ENCODE measurements around the gene CACNB2.

CACNB2 gene

GRCh38 chr10:18473424-18474117 is 333.3 kb downstream of the CACNB2 start:
- no peak for DNase-seq

DNA sequence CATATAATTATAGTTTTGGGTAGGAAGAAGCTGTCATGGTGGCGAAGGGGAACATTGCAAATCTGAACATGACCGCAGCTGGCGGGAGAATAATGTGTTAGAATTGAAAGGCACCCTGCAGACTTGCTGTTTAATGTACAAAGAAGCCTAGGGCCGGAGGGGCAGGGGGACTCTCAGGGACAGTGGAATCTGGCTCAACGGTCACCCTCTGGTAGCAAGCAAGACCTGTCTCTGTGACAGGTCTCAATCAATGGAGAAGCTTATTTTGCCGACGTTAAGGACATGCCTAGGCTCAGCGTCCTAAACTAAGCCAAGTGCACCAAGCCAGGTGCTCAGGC is 333.9 kb downstream of the CACNB2 start:
- no peak for DNase-seq

DNA sequence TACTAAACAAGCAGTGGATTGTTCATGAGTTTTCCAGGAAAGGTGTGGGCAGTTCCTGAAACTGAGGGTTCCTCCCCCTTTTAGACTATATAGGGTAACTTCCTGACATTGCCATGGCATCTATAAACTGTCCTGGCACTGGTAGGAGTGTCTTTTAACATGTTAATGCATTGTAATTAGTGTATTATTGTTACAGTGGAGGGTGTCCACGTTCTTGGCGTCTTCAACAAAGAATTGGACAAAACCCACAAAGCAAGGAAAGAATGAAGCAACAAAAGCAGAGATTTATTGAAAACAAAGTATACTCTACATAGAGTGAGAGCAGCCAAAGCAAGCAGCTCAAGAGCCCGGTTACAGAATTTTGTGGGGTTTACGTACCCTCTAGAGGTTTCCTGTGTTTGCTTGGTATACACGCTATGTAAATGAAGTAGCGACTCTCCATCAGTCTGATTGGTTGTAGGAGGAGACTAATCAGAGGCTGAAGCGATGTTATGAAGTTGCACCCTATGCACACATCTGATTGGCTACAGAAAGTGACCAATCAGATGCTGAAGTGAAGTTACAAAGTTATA is 335.9 kb downstream of the CACNB2 start:
- no peak for DNase-seq

GRCh38 chr10:18478354-18478753 is 338.1 kb downstream of the CACNB2 start:
- DNase-seq = no peak

- no peak for DNase-seq
Measured at GRCh38 chr10:18479502-18479901, 339.3 kb downstream of the CACNB2 start.

DNA sequence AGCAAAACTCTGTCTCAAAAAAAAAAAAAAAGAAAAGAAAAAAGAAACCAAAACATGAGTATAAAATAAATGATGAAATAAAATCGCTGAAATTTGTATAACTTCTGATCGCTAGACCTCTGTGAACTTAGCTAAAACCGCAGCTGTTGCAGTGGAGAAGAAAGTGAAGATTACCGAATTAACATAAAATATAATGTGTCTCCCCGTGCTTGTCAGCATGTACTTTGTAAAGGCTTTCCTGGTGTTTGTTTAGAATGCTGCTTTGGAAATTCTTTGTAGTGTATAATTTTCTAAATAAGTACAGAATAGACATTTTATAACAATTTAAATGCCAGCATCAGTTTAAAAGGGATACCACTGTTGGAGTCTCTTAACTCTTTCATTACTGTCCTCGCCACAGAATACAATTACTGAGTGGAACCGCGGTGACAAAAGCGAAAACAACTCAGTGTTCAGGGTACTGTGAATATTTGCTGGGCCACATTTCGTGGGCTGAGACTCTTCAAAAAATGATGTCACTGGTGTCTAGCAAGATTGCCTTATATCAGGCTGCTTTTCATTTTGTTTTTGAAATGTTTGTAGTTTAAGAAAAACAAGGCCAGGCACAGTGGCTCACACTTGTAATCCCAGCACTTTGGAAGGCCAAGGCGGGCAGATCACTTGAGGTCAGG is 343.4 kb downstream of the CACNB2 start:
- no peak for DNase-seq

DNA sequence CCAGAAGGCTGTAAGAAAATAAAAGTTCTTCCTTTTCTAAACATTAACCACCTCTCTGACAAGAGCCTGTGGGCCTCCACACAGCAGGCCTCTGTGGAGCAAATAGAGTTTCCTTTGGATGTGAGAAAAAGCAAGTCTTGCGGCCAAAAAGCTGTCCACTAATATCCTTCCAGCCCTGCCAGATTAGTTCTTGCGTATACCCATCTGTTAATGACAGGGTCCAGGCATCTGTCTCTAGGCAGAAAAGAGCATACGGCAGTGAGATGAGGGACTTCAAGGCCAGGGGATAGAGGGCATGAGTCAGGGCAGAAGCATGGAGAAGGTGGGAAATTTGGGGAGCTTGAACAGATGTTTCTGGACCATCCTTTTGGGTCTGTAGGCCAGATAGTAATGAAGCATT is 346.2 kb downstream of the CACNB2 start:
- no peak for DNase-seq

DNA sequence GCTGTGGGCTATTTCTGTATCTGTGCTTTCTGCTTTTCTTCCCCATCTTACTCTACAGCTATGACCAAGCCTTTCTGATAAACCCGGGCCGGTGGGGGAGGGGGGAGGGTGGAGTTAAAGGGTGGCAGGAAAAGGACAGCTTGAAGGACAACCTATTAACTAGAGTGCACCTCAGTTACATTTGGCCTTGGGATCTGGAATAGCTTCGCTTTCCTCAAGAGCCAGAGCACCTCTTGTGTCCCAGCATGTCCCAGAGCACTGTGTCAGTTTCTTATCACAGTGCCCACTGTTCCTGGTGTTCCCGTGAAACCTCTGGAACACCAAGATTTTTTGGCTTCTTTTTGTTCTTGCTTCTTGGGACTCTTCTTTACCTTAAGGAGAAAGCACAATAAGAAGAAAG is 350.5 kb downstream of the CACNB2 start:
- DNase-seq = no peak

GRCh38 chr10:18497806-18498369 is 357.7 kb downstream of the CACNB2 start:
- no peak for DNase-seq

- no peak for DNase-seq
Measured at GRCh38 chr10:18498998-18499397, 358.8 kb downstream of the CACNB2 start.

DNA sequence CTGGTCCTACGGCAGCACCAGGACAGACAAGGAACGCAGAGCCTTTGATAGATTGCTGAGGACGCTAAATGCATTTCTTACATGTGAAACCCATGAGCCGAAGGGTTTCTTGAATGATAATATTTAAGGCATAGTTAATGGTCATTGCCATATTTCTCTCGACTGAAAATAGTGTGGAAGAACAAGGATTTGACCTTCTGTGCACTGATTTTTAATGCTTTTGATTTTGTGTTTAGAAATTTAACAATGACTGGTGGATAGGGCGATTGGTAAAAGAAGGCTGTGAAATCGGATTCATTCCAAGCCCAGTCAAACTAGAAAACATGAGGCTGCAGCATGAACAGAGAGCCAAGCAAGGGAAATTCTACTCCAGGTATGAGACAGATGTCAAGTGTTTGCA is 360.4 kb downstream of the CACNB2 start:
- DNase-seq = no peak

- DNase-seq = no peak
Measured at GRCh38 chr10:18501198-18501597, 361.0 kb downstream of the CACNB2 start.

GRCh38 chr10:18501629-18502028 is 361.4 kb downstream of the CACNB2 start:
- no peak for DNase-seq

DNA sequence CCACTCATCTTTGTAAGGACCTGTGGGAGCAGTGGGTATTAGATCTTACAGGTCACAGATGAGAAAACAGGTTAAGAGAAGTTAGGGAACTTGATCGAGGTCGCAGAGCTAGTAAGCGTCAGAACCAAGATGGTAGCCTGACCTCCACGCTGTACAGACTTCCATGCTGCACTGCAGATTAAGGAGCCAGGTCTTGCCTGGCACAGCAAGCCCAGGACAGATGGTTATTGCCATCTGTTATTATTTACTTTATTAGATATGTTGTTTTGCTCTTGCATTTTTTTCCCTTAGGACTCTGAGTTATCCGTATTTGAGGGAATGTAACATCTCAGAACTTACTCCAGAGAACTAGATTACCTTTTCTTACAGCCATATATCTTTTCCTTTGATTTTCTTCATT is 363.9 kb downstream of the CACNB2 start:
- no peak for DNase-seq

DNA sequence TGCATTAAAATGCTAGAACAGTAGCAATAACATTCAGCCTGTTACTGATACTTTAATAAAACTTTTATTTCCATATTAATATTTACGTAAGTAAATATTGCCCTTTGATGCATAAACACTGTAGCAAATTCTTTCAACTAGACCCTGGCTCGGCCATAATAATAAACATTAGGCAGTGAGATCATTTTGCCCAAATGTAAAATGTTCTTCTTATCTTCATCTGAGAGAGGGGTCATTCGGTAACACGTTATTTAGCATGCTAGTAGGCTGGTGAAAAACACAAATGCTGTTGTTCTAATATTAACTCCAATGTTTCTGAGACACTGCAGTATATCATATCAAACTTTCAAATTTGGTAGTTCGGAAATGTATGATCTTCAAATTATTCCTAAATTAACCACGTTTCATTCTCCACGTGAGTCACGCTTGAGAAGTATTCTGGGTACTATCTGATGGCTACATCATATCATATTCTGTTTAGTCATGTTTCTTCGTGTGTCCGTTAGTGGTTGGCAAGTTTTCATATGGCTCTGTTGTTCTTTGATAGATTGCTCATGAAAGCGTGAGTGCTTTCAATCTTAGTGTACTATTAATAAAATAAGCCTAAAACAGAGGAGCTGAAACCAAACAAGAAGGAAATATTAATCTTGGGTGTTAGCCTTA is 365.4 kb downstream of the CACNB2 start:
- no peak for DNase-seq

DNA sequence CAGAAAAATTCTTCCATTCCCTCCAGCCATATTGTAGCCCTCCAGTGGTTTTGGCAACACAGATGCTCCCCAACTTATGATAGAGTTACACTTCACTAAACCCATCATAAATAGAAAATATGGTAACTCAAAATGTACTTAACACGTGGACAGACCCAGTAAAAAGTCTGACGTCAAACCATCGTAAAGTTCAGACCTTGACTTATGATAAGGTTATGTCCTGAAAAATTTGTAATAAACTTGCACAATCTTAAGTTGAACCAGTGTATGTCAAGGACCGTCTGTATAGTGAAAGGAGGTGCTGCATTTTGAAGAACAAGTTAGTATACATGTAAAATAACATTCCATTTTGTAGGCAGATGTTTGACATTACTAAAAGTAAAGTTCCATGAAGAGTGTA is 368.4 kb downstream of the CACNB2 start:
- no peak for DNase-seq

GRCh38 chr10:18514537-18514936 is 374.3 kb downstream of the CACNB2 start:
- no peak for DNase-seq

GRCh38 chr10:18516851-18517250 is 376.6 kb downstream of the CACNB2 start:
- DNase-seq = no peak

GRCh38 chr10:18523025-18523424 is 382.8 kb downstream of the CACNB2 start:
- DNase-seq = no peak

DNA sequence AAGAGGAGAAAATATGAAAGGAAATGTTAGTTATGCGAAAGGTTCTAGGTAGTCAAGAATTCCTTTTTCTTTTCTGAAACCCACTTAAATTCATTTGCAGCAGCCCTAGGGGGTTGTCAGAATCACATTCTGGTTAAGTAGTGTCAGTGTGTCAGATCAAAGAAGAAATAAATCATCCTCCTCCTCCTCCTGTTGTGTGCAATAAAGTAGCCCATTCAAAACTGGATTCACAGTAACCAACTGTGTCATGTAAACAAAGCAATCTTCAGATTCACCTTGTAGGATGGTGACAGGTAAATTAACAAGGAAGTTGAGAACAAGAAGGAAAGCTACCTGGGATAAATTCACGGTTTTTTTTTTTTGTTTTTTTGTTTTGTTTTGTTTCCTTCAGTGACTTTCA is 383.6 kb downstream of the CACNB2 start:
- no peak for DNase-seq

- DNase-seq = no peak
Measured at GRCh38 chr10:18527687-18528086, 387.5 kb downstream of the CACNB2 start.

DNA sequence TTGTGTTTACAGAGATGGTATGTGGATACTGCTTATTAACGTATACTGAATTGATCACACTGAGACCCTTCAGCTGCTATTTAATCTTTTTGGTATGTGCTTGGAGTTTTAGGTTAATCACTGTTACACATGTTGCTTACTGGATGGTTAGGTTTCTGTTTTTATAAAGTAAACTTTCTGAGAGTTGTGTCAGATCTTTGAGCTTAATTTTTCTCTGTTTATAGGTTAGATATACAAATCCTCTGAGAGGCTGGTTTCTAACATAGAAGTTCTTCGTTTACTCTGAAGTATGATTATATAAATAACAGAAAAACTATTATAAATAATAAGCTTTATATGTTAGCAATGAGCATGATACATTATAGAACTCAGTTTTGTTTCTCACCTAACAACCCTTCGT is 388.1 kb downstream of the CACNB2 start:
- DNase-seq = no peak

GRCh38 chr10:18532881-18533535 is 392.8 kb downstream of the CACNB2 start:
- DNase-seq = no peak
